SK-N-SH (cell line): ENCODE measurements around the gene JCHAIN.

Experiments used
- CTCF ChIP-seq: fragments of 200-600 bp; sonication (generic); IDR thresholded peaks from 2 replicates; pipeline ENCODE4 v1.6.1; 2017; ENCODE audit warnings: antibody characterized with exemption, mild to moderate bottlenecking, moderate library complexity
- EZH2phosphoT487 ChIP-seq: fragments of 200-600 bp; sonication (generic); IDR thresholded peaks from 2 replicates; pipeline ENCODE4 v1.6.1; 2017; ENCODE audit warnings: low read depth, mixed run types, mild to moderate bottlenecking, antibody characterized with exemption, moderate library complexity, borderline replicate concordance
- GABPA ChIP-seq: IDR thresholded peaks from 2 replicates; pipeline ENCODE4 v1.4.0; 2012; ENCODE audit warnings: low read depth, mild to moderate bottlenecking
- JUND ChIP-seq: IDR thresholded peaks from 2 replicates; pipeline ENCODE4 v1.4.0; 2012
- NRF1 ChIP-seq: IDR thresholded peaks from 2 replicates; pipeline ENCODE4 v1.6.1; 2012; ENCODE audit warnings: low read depth, mild to moderate bottlenecking, low read length
- POLR2AphosphoS5 ChIP-seq: IDR thresholded peaks from 2 replicates; pipeline ENCODE4 v1.6.1; 2012; ENCODE audit warnings: low read depth, low read length
- RAD21 ChIP-seq: IDR thresholded peaks from 2 replicates; pipeline ENCODE4 v1.6.1; 2012; ENCODE audit warnings: mild to moderate bottlenecking, low read length
- RFX5 ChIP-seq: IDR thresholded peaks from 2 replicates; pipeline ENCODE4 v1.6.1; 2012; ENCODE audit warnings: mild to moderate bottlenecking, improper control_type of control experiment, low read length
- RXRA ChIP-seq: IDR thresholded peaks from 2 replicates; pipeline ENCODE4 v1.4.0; 2012; ENCODE audit warnings: low read depth, mild to moderate bottlenecking, borderline replicate concordance
- YY1 ChIP-seq: IDR thresholded peaks from 2 replicates; pipeline ENCODE4 v1.4.0; 2012; ENCODE audit warnings: low read depth, mild to moderate bottlenecking
- ZBTB33 ChIP-seq: IDR thresholded peaks from 2 replicates; pipeline ENCODE4 v1.4.0; 2012; ENCODE audit warnings: low read depth, borderline replicate concordance
- TF ChIP-seq, protein P1 (sequence below): IDR thresholded peaks from 2 replicates; pipeline ENCODE4 v1.6.1; 2012; ENCODE audit warnings: mild to moderate bottlenecking, low read depth, low read length, moderate library complexity

DNA sequence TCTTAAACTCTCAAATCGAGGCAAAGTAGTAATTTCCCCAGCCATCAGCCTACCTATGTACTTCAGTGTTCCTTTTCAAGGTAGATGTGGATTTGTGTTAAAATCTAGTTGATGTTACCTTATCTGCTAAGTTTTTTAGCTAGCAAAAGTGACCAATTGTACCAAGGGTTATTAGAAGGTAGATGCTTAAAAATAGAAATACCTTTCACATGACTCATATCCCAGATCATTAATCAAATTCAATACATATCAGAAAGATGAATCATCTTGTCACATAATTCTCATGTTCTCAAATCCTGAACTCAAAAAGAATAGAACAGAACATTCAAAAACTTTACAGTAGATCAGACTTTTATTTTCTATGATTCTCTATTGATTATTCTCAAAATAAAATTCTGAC lies 34.3 kb downstream of the JCHAIN start:
- TF ChIP-seq NRF1 (no peak), CTCF (no peak), JUND (peak; percentile 56), RAD21 (no peak), POLR2AphosphoS5 (no peak), ZBTB33 (no peak), EZH2phosphoT487 (no peak), GABPA (no peak), RFX5 (no peak), RXRA (no peak), YY1 (no peak)
- TF ChIP-seq, protein P1, sequence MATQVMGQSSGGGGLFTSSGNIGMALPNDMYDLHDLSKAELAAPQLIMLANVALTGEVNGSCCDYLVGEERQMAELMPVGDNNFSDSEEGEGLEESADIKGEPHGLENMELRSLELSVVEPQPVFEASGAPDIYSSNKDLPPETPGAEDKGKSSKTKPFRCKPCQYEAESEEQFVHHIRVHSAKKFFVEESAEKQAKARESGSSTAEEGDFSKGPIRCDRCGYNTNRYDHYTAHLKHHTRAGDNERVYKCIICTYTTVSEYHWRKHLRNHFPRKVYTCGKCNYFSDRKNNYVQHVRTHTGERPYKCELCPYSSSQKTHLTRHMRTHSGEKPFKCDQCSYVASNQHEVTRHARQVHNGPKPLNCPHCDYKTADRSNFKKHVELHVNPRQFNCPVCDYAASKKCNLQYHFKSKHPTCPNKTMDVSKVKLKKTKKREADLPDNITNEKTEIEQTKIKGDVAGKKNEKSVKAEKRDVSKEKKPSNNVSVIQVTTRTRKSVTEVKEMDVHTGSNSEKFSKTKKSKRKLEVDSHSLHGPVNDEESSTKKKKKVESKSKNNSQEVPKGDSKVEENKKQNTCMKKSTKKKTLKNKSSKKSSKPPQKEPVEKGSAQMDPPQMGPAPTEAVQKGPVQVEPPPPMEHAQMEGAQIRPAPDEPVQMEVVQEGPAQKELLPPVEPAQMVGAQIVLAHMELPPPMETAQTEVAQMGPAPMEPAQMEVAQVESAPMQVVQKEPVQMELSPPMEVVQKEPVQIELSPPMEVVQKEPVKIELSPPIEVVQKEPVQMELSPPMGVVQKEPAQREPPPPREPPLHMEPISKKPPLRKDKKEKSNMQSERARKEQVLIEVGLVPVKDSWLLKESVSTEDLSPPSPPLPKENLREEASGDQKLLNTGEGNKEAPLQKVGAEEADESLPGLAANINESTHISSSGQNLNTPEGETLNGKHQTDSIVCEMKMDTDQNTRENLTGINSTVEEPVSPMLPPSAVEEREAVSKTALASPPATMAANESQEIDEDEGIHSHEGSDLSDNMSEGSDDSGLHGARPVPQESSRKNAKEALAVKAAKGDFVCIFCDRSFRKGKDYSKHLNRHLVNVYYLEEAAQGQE, result no peak
